GM12878 (cell line): ENCODE results near the gene PHLDA3. TPM values are rescaled to one million over a fixed set of nuclear protein-coding genes. Genes with fewer than 3 reads are reported as not detected.

Source experiments
- ATAC-seq: fragments of 200-7000 bp; cut with Tn5 transposase; 3 replicates; pipeline ENCODE4 v1.9.1; 2020; ENCODE audit warnings: mild to moderate bottlenecking, moderate library complexity
- BruUV-seq: library from RNA; stranded (reverse); fragments of 400-500 nt; replicated peaks from 2 replicates; lab custom pipeline; 2021; lab: Mats Ljungman, UMichigan
- CTCF ChIA-PET: fragments of 300-600 bp; sonication (Branson Sonifier 250); formaldehyde crosslinking; extraction: SDS; loops from one replicate; lab custom pipeline; 2021; ENCODE audit warnings: inconsistent platforms; lab: Yijun Ruan, JAX
- POLR2A ChIA-PET: fragments of 350-600 bp; formaldehyde crosslinking; extraction: SDS; loops from one replicate; lab custom pipeline; 2021; ENCODE audit warnings: inconsistent platforms; lab: Charles Lee
- RAD21 ChIA-PET: fragments of 300-600 bp; sonication (Branson Sonifier 250); formaldehyde crosslinking; loops from one replicate; lab custom pipeline; 2023; ENCODE audit warnings: antibody characterized with exemption; ENCODE audit not compliant: unreplicated experiment; lab: Charles Lee
- SMC1A ChIA-PET: fragments of 300-600 bp; sonication (Branson Sonifier 250); formaldehyde crosslinking; loops from one replicate; lab custom pipeline; 2023; ENCODE audit not compliant: unreplicated experiment, uncharacterized antibody; lab: Charles Lee
- DNase-seq: peaks from one replicate; pipeline ENCODE4 v3.0.0-alpha.2; 2011; ENCODE audit warnings: low read depth, low spot score
- FAIRE-seq: peaks from 3 replicates; lab custom pipeline; 2011; peaks lifted over from hg19 to GRCh38; lab: Jason Lieb, UNC
- H2AFZ ChIP-seq: 2 replicates; pipeline ENCODE4 v1.6.0; 2011; ENCODE audit warnings: low read depth, low read length, control low read depth; ENCODE audit not compliant: control insufficient read depth
- H3K27ac ChIP-seq: 2 replicates; pipeline ENCODE4 v1.5.1; 2011; ENCODE audit warnings: control low read depth; ENCODE audit not compliant: control insufficient read depth, insufficient read depth
- H3K27me3 ChIP-seq, 2 experiments: replicated peaks in 1 of 2; 2 replicates each; pipeline versions ENCODE4 v1.6.0 to v1.6.1; 2011; ENCODE audit warnings: low read length in 1 of 2; ENCODE audit not compliant: control insufficient read depth in 2 of 2, insufficient read depth in 2 of 2
- H3K36me3 ChIP-seq, 2 experiments: 2 replicates each; pipeline ENCODE4 v1.5.1; 2011; ENCODE audit warnings: low read length in 1 of 2; ENCODE audit not compliant: control insufficient read depth in 2 of 2, insufficient read depth in 2 of 2
- H3K4me1 ChIP-seq: 2 replicates; pipeline ENCODE4 v1.6.1; 2011; ENCODE audit warnings: mild to moderate bottlenecking, low read length, moderate library complexity, mixed read lengths; ENCODE audit not compliant: control insufficient read depth, insufficient read depth
- H3K4me2 ChIP-seq: 2 replicates; pipeline ENCODE4 v1.6.0; 2011; ENCODE audit warnings: control low read depth; ENCODE audit not compliant: control insufficient read depth, insufficient read depth
- H3K4me3 ChIP-seq: fragments of 200-600 bp; sonication (generic); 2 replicates; pipeline ENCODE4 v1.5.1; 2016
- H3K79me2 ChIP-seq: 2 replicates; pipeline ENCODE4 v1.6.0; 2011; ENCODE audit warnings: low read length; ENCODE audit not compliant: control insufficient read depth, insufficient read depth
- H3K9ac ChIP-seq: 2 replicates; pipeline ENCODE4 v1.8.0; 2011; ENCODE audit warnings: low read length, control low read depth, mixed read lengths; ENCODE audit not compliant: control insufficient read depth, insufficient read depth
- H3K9me3 ChIP-seq: replicated peaks from 3 replicates; pipeline ENCODE4 v1.5.1; 2011; ENCODE audit warnings: mild to moderate bottlenecking, low read length; ENCODE audit not compliant: control insufficient read depth, insufficient read depth
- H4K20me1 ChIP-seq: 2 replicates; pipeline ENCODE4 v1.6.0; 2011; ENCODE audit not compliant: control insufficient read depth, insufficient read depth
- FOXM1 ChIP-seq: IDR thresholded peaks from 2 replicates; pipeline ENCODE4 v1.6.1; 2012; ENCODE audit warnings: low read depth, mild to moderate bottlenecking, inconsistent platforms, low read length, moderate library complexity
- HDAC6 ChIP-seq: fragments of 200-600 bp; sonication (generic); IDR thresholded peaks from one replicate; pipeline ENCODE4 v1.8.0; 2017; ENCODE audit warnings: antibody characterized with exemption; ENCODE audit not compliant: unreplicated experiment
- NBN ChIP-seq: fragments of 450-650 bp; IDR thresholded peaks from 2 replicates; pipeline ENCODE4 v1.6.1; 2016
- PML ChIP-seq: IDR thresholded peaks from 2 replicates; pipeline ENCODE4 v1.6.1; 2012; ENCODE audit warnings: low read length, inconsistent platforms
- RB1 ChIP-seq: fragments of 450-650 bp; formaldehyde crosslinking; IDR thresholded peaks from 2 replicates; pipeline ENCODE4 v1.6.1; 2017; ENCODE audit warnings: mild to moderate bottlenecking, borderline replicate concordance
- RBBP5 ChIP-seq: fragments of 200-600 bp; sonication (generic); conservative IDR thresholded peaks from 2 replicates; pipeline ENCODE4 v1.6.1; 2016
- SPI1 ChIP-seq: IDR thresholded peaks from 2 replicates; pipeline ENCODE4 v1.6.1; 2011; ENCODE audit warnings: low read depth, mild to moderate bottlenecking, low read length, moderate library complexity, borderline replicate concordance; ENCODE audit not compliant: insufficient read depth
- ZNF217 ChIP-seq: fragments of 450-650 bp; IDR thresholded peaks from 2 replicates; pipeline ENCODE4 v1.6.1; 2017; ENCODE audit warnings: antibody characterized with exemption, mild to moderate bottlenecking
- WGBS: methylation state at CpG from one replicate; pipeline ENCODE4 v1.1.6; 2016; ENCODE audit warnings: low lambda C conversion rate; ENCODE audit not compliant: insufficient replicate concordance, insufficient coverage; ENCODE audit errors: missing lambda C conversion rate; 5-methylcytosine and 5-hydroxymethylcytosine counted together
- in situ Hi-C: fragments of 300-500 bp; cut with MboI; formaldehyde crosslinking; loops from 9 replicates; pipeline ENCODE4 v1.14.3; 2018; ENCODE audit warnings: mixed read lengths
- intact Hi-C: fragments of 100-400 bp; cut with micrococcal nuclease; formaldehyde crosslinking; loops from one replicate; pipeline ENCODE4 v1.14.2; 2022; ENCODE audit not compliant: unreplicated experiment
- polyA plus RNA-seq, 11 experiments: library from polyadenylated mRNA; depleted of rRNA in 4 of 11; unstranded in 6 of 11; stranded (reverse) in 5 of 11; fragments of >200 nt; fragmentation: Nextera tagmentation in 4 of 11; fragmentation: Illumina TruSeq in 1 of 11; extraction: Ambion mirVana in 4 of 11; extraction: Trizol in 1 of 11; gene quantifications; 1 replicate in 1 of 11; 2 replicates in 10 of 11; pipeline versions ENCODE4 v1.2.1 to v1.2.3, GENCODE V29; 2011 to 2016; ENCODE audit warnings: inconsistent platforms in 2 of 11, missing spikeins in 2 of 11, low read depth in 1 of 11
- total RNA-seq, 4 experiments: library from RNA; depleted of rRNA in 3 of 4; stranded (reverse); fragments of >200 nt in 3 of 4; fragmentation: Illumina TruSeq in 1 of 4; extraction: Trizol in 1 of 4; gene quantifications; 2 replicates each; pipeline versions ENCODE4 v1.2.1 to v1.2.3, GENCODE V29; 2013 to 2021
- TF ChIP-seq, protein P1 (sequence below): fragments of 150-350 bp; IDR thresholded peaks from 2 replicates; pipeline ENCODE4 v1.6.1; 2016; ENCODE audit warnings: low read depth, low read length
- TF ChIP-seq, protein P2 (sequence below): fragments of 450-650 bp; IDR thresholded peaks from 2 replicates; pipeline ENCODE4 v1.6.1; 2017; ENCODE audit warnings: mild to moderate bottlenecking, low read depth, inconsistent platforms; ENCODE audit not compliant: poor library complexity, severe bottlenecking

PHLDA3 gene
- total and polyA plus RNA-seq, 10 of the 15 experiments (the other 5 are each of a cell fraction or from before 2014, with no cell fraction given): 0.60 to 57.4 (median 21.8) TPM

DNA sequence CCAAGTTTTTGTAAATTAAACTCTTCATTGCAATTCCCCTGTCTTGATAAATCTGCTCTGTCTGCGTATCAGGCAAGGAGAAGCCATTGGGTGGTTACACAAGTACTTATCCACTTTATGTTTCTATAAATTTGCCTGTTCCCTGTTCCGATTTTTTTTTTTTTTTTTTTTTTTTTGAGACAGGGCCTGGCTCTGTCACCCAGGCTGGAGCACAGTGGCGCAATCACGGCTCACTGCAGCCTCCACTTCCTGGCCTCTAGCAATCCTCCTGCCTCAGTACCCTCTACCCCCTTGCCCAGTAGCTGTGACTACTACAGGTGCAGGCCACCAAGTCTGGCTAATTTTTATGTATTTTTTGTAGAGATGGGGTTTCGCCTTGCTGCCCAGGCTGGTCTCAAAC, 49.1 kb upstream of the PHLDA3 start:
- ATAC-seq: no peak
- WGBS: 89% methylated on average over 5 of the region's 5 CpGs
- Histone ChIP-seq H3K4me2 (no peak overlapping the region), H2AFZ (no peak overlapping the region), H3K4me3 (no peak overlapping the region), H3K79me2 (no peaks in the 10 kb centered on the region), H3K27me3 (no peaks in the 10 kb centered on the region), H3K27ac (no peak overlapping the region), H3K9ac (no peak overlapping the region), H3K36me3 (no peaks in the 10 kb centered on the region), H3K9me3 (no peaks in the 10 kb centered on the region), H4K20me1 (peaks cover 3% of the 10 kb centered on the region; the same call in 1 of the 2 replicates), H3K4me1 (no peaks in the 10 kb centered on the region)
- ChIA-PET POLR2A (no interaction called here), CTCF (interaction anchor here (10.7 to 11.2 kb wide), 2 partner anchors 34 to 68 kb away, joined by 309 to 814 read pairs; no protein-coding TSS in a partner anchor), SMC1A (interaction anchor here (1.2 kb wide), 1 partner anchor 70 kb away, joined by 4 read pairs; no protein-coding TSS in a partner anchor), RAD21 (no interaction called here)
- intact Hi-C loops: loop anchor here (10.0 kb wide), 1 partner anchor 263 kb away; no protein-coding TSS in a partner anchor
- TF ChIP-seq FOXM1 (no peak), RB1 (no peak), ZNF217 (no peak), SPI1 (no peak), NBN (no peak), PML (no peak), HDAC6 (no peak), RBBP5 (no peak)
- TF ChIP-seq, protein P1, sequence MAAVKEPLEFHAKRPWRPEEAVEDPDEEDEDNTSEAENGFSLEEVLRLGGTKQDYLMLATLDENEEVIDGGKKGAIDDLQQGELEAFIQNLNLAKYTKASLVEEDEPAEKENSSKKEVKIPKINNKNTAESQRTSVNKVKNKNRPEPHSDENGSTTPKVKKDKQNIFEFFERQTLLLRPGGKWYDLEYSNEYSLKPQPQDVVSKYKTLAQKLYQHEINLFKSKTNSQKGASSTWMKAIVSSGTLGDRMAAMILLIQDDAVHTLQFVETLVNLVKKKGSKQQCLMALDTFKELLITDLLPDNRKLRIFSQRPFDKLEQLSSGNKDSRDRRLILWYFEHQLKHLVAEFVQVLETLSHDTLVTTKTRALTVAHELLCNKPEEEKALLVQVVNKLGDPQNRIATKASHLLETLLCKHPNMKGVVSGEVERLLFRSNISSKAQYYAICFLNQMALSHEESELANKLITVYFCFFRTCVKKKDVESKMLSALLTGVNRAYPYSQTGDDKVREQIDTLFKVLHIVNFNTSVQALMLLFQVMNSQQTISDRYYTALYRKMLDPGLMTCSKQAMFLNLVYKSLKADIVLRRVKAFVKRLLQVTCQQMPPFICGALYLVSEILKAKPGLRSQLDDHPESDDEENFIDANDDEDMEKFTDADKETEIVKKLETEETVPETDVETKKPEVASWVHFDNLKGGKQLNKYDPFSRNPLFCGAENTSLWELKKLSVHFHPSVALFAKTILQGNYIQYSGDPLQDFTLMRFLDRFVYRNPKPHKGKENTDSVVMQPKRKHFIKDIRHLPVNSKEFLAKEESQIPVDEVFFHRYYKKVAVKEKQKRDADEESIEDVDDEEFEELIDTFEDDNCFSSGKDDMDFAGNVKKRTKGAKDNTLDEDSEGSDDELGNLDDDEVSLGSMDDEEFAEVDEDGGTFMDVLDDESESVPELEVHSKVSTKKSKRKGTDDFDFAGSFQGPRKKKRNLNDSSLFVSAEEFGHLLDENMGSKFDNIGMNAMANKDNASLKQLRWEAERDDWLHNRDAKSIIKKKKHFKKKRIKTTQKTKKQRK: no peak
- TF ChIP-seq, protein P2, sequence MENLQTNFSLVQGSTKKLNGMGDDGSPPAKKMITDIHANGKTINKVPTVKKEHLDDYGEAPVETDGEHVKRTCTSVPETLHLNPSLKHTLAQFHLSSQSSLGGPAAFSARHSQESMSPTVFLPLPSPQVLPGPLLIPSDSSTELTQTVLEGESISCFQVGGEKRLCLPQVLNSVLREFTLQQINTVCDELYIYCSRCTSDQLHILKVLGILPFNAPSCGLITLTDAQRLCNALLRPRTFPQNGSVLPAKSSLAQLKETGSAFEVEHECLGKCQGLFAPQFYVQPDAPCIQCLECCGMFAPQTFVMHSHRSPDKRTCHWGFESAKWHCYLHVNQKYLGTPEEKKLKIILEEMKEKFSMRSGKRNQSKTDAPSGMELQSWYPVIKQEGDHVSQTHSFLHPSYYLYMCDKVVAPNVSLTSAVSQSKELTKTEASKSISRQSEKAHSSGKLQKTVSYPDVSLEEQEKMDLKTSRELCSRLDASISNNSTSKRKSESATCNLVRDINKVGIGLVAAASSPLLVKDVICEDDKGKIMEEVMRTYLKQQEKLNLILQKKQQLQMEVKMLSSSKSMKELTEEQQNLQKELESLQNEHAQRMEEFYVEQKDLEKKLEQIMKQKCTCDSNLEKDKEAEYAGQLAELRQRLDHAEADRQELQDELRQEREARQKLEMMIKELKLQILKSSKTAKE: no peak
- no TSS peak for BruUV-seq
- DNase-seq: no peak
- in situ Hi-C loops: no loop called here
- no peak for FAIRE-seq
